MCF 10A (cell line): ENCODE results near the gene C9orf50. TPM values are rescaled to one million over a fixed set of nuclear protein-coding genes. Genes with fewer than 3 reads are reported as not detected.

Experiments used
- BruUV-seq: library from RNA; stranded (reverse); fragments of 400-500 nt; replicated peaks from 2 replicates; lab custom pipeline; 2021; lab: Mats Ljungman, UMichigan
- CTCF ChIA-PET: fragments of 300-600 bp; sonication (Branson Sonifier 250); formaldehyde crosslinking; extraction: SDS; loops from one replicate; lab custom pipeline; 2021; ENCODE audit warnings: antibody characterized with exemption, inconsistent platforms; lab: Yijun Ruan, JAX
- POLR2A ChIA-PET: fragments of 300-600, 350-650 bp; sonication (Branson Sonifier 250); formaldehyde crosslinking; extraction: SDS; loops from one replicate; lab custom pipeline; 2020; ENCODE audit warnings: antibody characterized with exemption, inconsistent platforms; lab: Yijun Ruan, JAX
- DNase-seq: peaks from one replicate; pipeline ENCODE4 v3.0.0-alpha.2; 2018; ENCODE audit not compliant: unreplicated experiment
- H3K27ac Mint-ChIP-seq: one replicate; pipeline ENCODE4 v1.8.0; 2022; ENCODE audit warnings: mild to moderate bottlenecking, low read depth, mixed read lengths; ENCODE audit not compliant: unreplicated experiment
- H3K27me3 Mint-ChIP-seq: one replicate; pipeline ENCODE4 v1.8.0; 2022; ENCODE audit warnings: mixed read lengths; ENCODE audit not compliant: insufficient read depth, unreplicated experiment
- H3K36me3 Mint-ChIP-seq: one replicate; pipeline ENCODE4 v1.8.0; 2022; ENCODE audit warnings: mild to moderate bottlenecking, moderate library complexity, mixed read lengths; ENCODE audit not compliant: insufficient read depth, unreplicated experiment
- H3K4me1 Mint-ChIP-seq: one replicate; pipeline ENCODE4 v1.8.0; 2022; ENCODE audit warnings: mixed read lengths; ENCODE audit not compliant: insufficient read depth, unreplicated experiment
- H3K4me3 Mint-ChIP-seq: one replicate; pipeline ENCODE4 v1.8.0; 2022; ENCODE audit warnings: mild to moderate bottlenecking, moderate library complexity, mixed read lengths; ENCODE audit not compliant: unreplicated experiment
- H3K9me3 Mint-ChIP-seq: one replicate; pipeline ENCODE4 v1.8.0; 2022; ENCODE audit warnings: mixed read lengths; ENCODE audit not compliant: unreplicated experiment
- CTCF ChIP-seq: fragments of 200-600 bp; IDR thresholded peaks from one replicate; pipeline ENCODE4 v1.8.0; 2022; ENCODE audit warnings: antibody characterized with exemption, mild to moderate bottlenecking; ENCODE audit not compliant: unreplicated experiment
- intact Hi-C: fragments of 100-400 bp; cut with micrococcal nuclease; formaldehyde crosslinking; loops from 2 replicates; pipeline ENCODE4 v1.14.1; 2022
- total RNA-seq: library from RNA; stranded (reverse); gene quantifications from 2 replicates; pipeline ENCODE4 v1.2.3, GENCODE V29; 2022

The C9orf50 gene
- total RNA-seq, 1 experiment from 2014 or later = not detected

- no TSS peak for BruUV-seq
- TF ChIP-seq CTCF = no peak
- intact Hi-C loops = loop anchor here (10.0 kb wide), 1 partner anchor 1069 kb away; the partner anchor contains the start of gene SPTAN1
- no peaks in the 10 kb centered on the region for H3K9me3 Mint-ChIP-seq
- POLR2A ChIA-PET = interaction anchor here (0.7 to 4.9 kb wide), 5 partner anchors 12 to 482 kb away, joined by 3 to 65 read pairs (median 18); partner anchors contain the start of gene IER5L
- H3K4me1 Mint-ChIP-seq = peaks cover 23% of the 10 kb centered on the region
- peaks cover 10% of the 10 kb centered on the region for H3K36me3 Mint-ChIP-seq
- DNase-seq = peak; percentile 50
- no peak overlapping the region for H3K27ac Mint-ChIP-seq
- no peaks in the 10 kb centered on the region for H3K27me3 Mint-ChIP-seq
- CTCF ChIA-PET = interaction anchor here (0.6 to 7.7 kb wide), 19 partner anchors 9 to 1997 kb away, joined by 3 to 96 read pairs (median 4); no protein-coding TSS in a partner anchor
- H3K4me3 Mint-ChIP-seq = no peak overlapping the region
Measured at GRCh38 chr9:129623331-129623730, 2.4 kb upstream of the C9orf50 start.

- DNase-seq = peak; percentile 14
- Mint-ChIP-seq H3K9me3 (no peaks in the 10 kb centered on the region), H3K27me3 (no peaks in the 10 kb centered on the region), H3K36me3 (no peaks in the 10 kb centered on the region), H3K4me3 (peak overlapping the region; percentile 53), H3K4me1 (peaks cover 10% of the 10 kb centered on the region), H3K27ac (no peak overlapping the region)
- ChIA-PET POLR2A (interaction anchor here (0.7 to 1.7 kb wide), 6 partner anchors 9 to 747 kb away, joined by 3 to 4 read pairs (median 3); no protein-coding TSS in a partner anchor), CTCF (interaction anchor here (0.6 to 7.7 kb wide), 9 partner anchors 8 to 499 kb away, joined by 3 to 96 read pairs (median 7); no protein-coding TSS in a partner anchor)
- intact Hi-C loops = loop anchor here (10.0 kb wide), 1 partner anchor 1065 kb away; the partner anchor contains the start of gene SPTAN1
- BruUV-seq = no TSS peak
- no peak for TF ChIP-seq CTCF
Measured at GRCh38 chr9:129619787-129620668, 873 bp downstream of the C9orf50 start.

- no peaks in the 10 kb centered on the region for H3K27me3 Mint-ChIP-seq
- no peaks in the 10 kb centered on the region for H3K36me3 Mint-ChIP-seq
- H3K4me3 Mint-ChIP-seq = no peak overlapping the region
- no peak overlapping the region for H3K27ac Mint-ChIP-seq
- intact Hi-C loops = no loop called here
- TF ChIP-seq CTCF = peak; percentile 37
- H3K9me3 Mint-ChIP-seq = no peaks in the 10 kb centered on the region
- POLR2A ChIA-PET = interaction anchor here (0.6 to 0.7 kb wide), 3 partner anchors 9 to 286 kb away, joined by 3 to 4 read pairs (median 4); partner anchors contain the start of gene NTMT1
- BruUV-seq = no TSS peak
- CTCF ChIA-PET = interaction anchor here (0.8 to 2.0 kb wide), 3 partner anchors 443 to 478 kb away, joined by 3 to 6 read pairs (median 6); no protein-coding TSS in a partner anchor
- H3K4me1 Mint-ChIP-seq = no peaks in the 10 kb centered on the region
- DNase-seq = peak; percentile 53
Measured at GRCh38 chr9:129617167-129617566, 3.7 kb downstream of the C9orf50 start.
